Measurements from ENCODE around the gene EPOP. TPM values are rescaled to one million over a fixed set of nuclear protein-coding genes. Genes with fewer than 3 reads are reported as not detected.

Gene EPOP
- total and polyA plus RNA-seq, 2 of the 13 experiments (the other 11 are each of a cell fraction or from before 2014, with no cell fraction given): 14.7 to 37.8 TPM

- TF ChIP-seq NR3C1 (CRISPR knock-in tag; IDR thresholded peaks at IDR 0.05) (no peak), IRF9 (CRISPR knock-in tag; IDR thresholded peaks at IDR 0.05; ENCODE audit: borderline replicate concordance) (no peak), HNRNPL (IDR thresholded peaks at IDR 0.05; ENCODE audit: low read depth, low read length) (peak; percentile 84), FIP1L1 (IDR thresholded peaks at IDR 0.05; ENCODE audit: borderline replicate concordance, insufficient read depth, low read depth, low read length) (no peak), HMG20B (CRISPR knock-in tag; conservative IDR thresholded peaks at IDR 0.05) (no peak), NFAT5 (CRISPR knock-in tag; IDR thresholded peaks at IDR 0.05) (no peak), PITX1 (CRISPR knock-in tag; IDR thresholded peaks at IDR 0.05) (no peak), NBN (conservative IDR thresholded peaks at IDR 0.05) (no peak), SMARCC2 (IDR thresholded peaks at IDR 0.05) (no peak), RXRA (CRISPR knock-in tag; IDR thresholded peaks at IDR 0.05) (no peak; the same call in 1 of the 2 replicates), ZFP90 (CRISPR knock-in tag; IDR thresholded peaks at IDR 0.05; ENCODE audit: borderline replicate concordance) (no peak), ATF2 (CRISPR knock-in tag; IDR thresholded peaks at IDR 0.05) (no peak), ATF3 (CRISPR knock-in tag; IDR thresholded peaks at IDR 0.05) (no peak), ZNF317 (CRISPR knock-in tag; IDR thresholded peaks at IDR 0.05) (no peak), ARNT (IDR thresholded peaks at IDR 0.05) (no peak), JUNB (CRISPR knock-in tag; IDR thresholded peaks at IDR 0.05; ENCODE audit: borderline replicate concordance) (no peak), RFXAP (CRISPR knock-in tag; IDR thresholded peaks at IDR 0.05; ENCODE audit: borderline replicate concordance) (no peak), SOX13 (IDR thresholded peaks at IDR 0.05) (no peak), SOX13 (CRISPR knock-in tag; conservative IDR thresholded peaks at IDR 0.05 in 1 of 2, IDR thresholded peaks at IDR 0.05 in 1 of 2) (no peak), NFE2 (CRISPR knock-in tag; IDR thresholded peaks at IDR 0.05) (no peak), EED (CRISPR knock-in tag; IDR thresholded peaks at IDR 0.05) (no peak), ZNF749 (CRISPR knock-in tag; IDR thresholded peaks at IDR 0.05; ENCODE audit: borderline replicate concordance) (no peak), ZNF614 (CRISPR knock-in tag; IDR thresholded peaks at IDR 0.05; ENCODE audit: borderline replicate concordance) (no peak), ZNF557 (CRISPR knock-in tag; IDR thresholded peaks at IDR 0.05) (no peak)
Observed at GRCh38 chr17:38674014-38674748, 576 bp downstream of the EPOP start (continued).
